KMS-11 (cell line): ENCODE results near the gene NLGN2.

Source experiments
- H2AFZ ChIP-seq: fragments of 200-600 bp; sonication (generic); 2 replicates; pipeline ENCODE4 v1.6.1; 2016; ENCODE audit warnings: antibody characterized with exemption, mixed run types, low read depth
- H3K27ac ChIP-seq: fragments of 200-600 bp; sonication (generic); 2 replicates; pipeline ENCODE4 v1.6.1; 2016; ENCODE audit warnings: mild to moderate bottlenecking, mixed run types
- H3K27me3 ChIP-seq: fragments of 200-600 bp; sonication (generic); 2 replicates; pipeline ENCODE4 v1.6.1; 2017; ENCODE audit warnings: mild to moderate bottlenecking, low read depth, mixed run types, moderate library complexity; ENCODE audit not compliant: insufficient read depth
- H3K36me3 ChIP-seq: fragments of 200-600 bp; sonication (generic); 2 replicates; pipeline ENCODE4 v1.6.1; 2017; ENCODE audit warnings: mild to moderate bottlenecking, mixed run types; ENCODE audit not compliant: insufficient read depth
- H3K4me1 ChIP-seq: fragments of 200-600 bp; sonication (generic); 2 replicates; pipeline ENCODE4 v1.6.1; 2016; ENCODE audit warnings: mild to moderate bottlenecking, low read depth, mixed run types; ENCODE audit not compliant: poor library complexity, severe bottlenecking
- H3K4me2 ChIP-seq: fragments of 200-600 bp; sonication (generic); 2 replicates; pipeline ENCODE4 v1.7.0; 2016; ENCODE audit warnings: mild to moderate bottlenecking, mixed run types
- H3K4me3 ChIP-seq: fragments of 200-600 bp; sonication (generic); IDR thresholded peaks from 2 replicates; pipeline ENCODE4 v1.6.1; 2017; ENCODE audit warnings: low read depth, low read length, mixed read lengths; ENCODE audit not compliant: insufficient read depth
- H3K79me2 ChIP-seq: fragments of 200-600 bp; sonication (generic); 2 replicates; pipeline ENCODE4 v1.6.1; 2016; ENCODE audit warnings: low read depth, mixed run types; ENCODE audit not compliant: insufficient read depth
- H3K9ac ChIP-seq: fragments of 200-600 bp; sonication (generic); 2 replicates; pipeline ENCODE4 v1.6.1; 2016; ENCODE audit warnings: mild to moderate bottlenecking, mixed run types
- H4K20me1 ChIP-seq: fragments of 200-600 bp; sonication (generic); 2 replicates; pipeline ENCODE4 v1.6.1; 2016; ENCODE audit warnings: mild to moderate bottlenecking, mixed run types; ENCODE audit not compliant: insufficient read depth
- CTCF ChIP-seq: fragments of 200-600 bp; sonication (generic); conservative IDR thresholded peaks from 2 replicates; pipeline ENCODE4 v1.6.1; 2017; ENCODE audit warnings: low read depth, mild to moderate bottlenecking, antibody characterized with exemption, low read length, moderate library complexity, mixed read lengths

NLGN2 gene

GRCh38 chr17:7418472-7419152 is 11.0 kb downstream of the NLGN2 start:
- Histone ChIP-seq H3K9ac (no peak overlapping the region), H3K79me2 (no peaks in the 10 kb centered on the region), H2AFZ (no peak overlapping the region), H3K4me1 (no peaks in the 10 kb centered on the region), H3K4me3 (no peak overlapping the region), H3K27ac (no peak overlapping the region), H3K4me2 (no peak overlapping the region), H3K36me3 (no peaks in the 10 kb centered on the region), H4K20me1 (no peaks in the 10 kb centered on the region), H3K27me3 (no peaks in the 10 kb centered on the region)
- TF ChIP-seq CTCF = no peak

DNA sequence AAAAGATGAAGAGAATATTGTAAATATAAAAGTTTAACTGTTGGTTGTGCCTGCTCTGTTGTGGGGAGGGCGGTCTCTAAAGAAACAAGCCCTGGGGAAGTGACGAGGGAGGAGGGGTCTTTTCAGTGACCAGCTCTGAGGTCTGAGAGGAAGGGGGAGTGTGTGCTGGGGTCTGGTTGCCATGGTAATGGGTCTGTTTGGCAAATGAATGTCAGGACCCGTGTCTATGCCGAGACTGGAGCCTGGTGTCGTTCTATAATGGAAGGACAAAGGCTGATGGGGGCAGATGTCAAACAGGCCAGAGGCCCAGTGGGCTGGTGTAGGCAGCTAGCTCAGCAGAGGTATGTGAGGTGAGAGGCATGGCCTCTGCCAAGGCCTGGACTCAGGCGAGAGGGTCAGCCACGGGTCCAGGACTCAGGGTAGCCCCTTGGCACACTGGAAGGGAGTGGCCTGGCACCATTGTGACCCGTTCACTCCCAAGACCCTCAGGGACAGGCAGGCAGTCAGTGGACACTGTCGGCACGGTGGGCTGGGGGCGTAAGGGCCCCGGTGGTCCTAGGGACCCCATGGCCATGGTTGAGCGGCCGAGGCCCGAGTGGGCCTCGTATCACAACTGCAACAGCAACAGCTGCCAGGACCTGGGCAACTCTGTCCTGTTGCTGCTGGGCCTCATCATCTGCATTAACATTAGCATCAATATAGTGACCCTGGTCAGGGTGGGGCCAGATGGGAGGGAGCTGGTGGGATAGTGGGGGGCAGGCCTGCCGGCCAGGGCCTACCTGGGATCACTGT is 12.4 kb downstream of the NLGN2 start, which contains the start of gene SPEM1:
Gene SPEM1, plus strand, starts transcription at position 506 of the 792 bp plus-strand sequence. Its CDS starts 61 bp downstream, at position 567.
- Histone ChIP-seq H3K36me3 (no peaks in the 10 kb centered on the region), H3K4me2 (no peak within 1 kb of the TSS), H3K27ac (no peak within 1 kb of the TSS), H3K4me3 (no peak within 1 kb of the TSS), H3K79me2 (no peaks in the 10 kb centered on the region), H3K9ac (no peak within 1 kb of the TSS), H4K20me1 (no peaks in the 10 kb centered on the region), H2AFZ (no peak within 1 kb of the TSS), H3K4me1 (no peaks in the 10 kb centered on the region), H3K27me3 (no peaks in the 10 kb centered on the region)
- TF ChIP-seq CTCF = no peak

DNA sequence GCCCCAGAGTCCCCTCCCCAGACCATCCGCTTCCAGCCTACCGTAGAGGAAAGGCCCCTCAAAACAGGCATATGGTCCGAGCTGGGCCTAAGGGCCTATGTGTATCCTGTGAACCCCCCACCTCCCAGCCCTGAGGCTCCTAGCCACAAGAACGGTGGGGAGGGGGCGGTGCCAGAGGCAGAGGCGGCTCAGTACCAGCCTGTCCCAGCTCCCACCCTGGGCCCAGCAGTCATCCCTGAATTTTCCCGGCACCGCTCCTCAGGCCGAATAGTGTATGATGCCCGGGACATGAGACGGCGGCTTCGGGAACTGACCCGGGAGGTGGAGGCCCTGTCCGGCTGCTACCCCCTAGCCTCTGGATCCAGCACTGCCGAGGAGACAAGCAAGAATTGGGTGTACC is 13.5 kb downstream of the NLGN2 start:
- Histone ChIP-seq H3K4me3 (no peak overlapping the region), H3K36me3 (no peaks in the 10 kb centered on the region), H2AFZ (no peak overlapping the region), H3K9ac (no peak overlapping the region), H3K79me2 (no peaks in the 10 kb centered on the region), H3K4me2 (no peak overlapping the region), H3K4me1 (no peaks in the 10 kb centered on the region), H4K20me1 (no peaks in the 10 kb centered on the region), H3K27me3 (no peaks in the 10 kb centered on the region), H3K27ac (no peak overlapping the region)
- TF ChIP-seq CTCF = no peak

DNA sequence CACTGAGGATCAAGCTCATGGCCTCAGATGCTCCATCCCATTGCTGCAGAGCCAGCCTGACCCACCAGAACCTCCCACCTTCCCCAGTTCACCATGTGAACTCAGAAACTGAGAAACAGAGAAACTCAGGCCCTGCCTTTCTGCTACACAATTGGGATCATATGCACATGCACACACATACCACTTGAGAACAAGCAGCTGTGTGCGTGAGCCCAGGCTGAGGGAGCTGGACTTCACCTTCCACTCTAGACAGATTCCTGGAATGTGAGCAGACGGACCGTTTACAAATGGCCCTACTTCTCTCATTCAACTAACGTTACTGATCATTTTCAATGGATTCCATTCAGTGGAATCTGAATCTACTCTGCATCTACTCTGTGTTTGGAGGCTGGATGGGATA is 16.0 kb downstream of the NLGN2 start:
- no peak overlapping the region for H3K9ac ChIP-seq
- no peak overlapping the region for H3K27ac ChIP-seq
- no peak overlapping the region for H3K4me2 ChIP-seq
- no peaks in the 10 kb centered on the region for H3K79me2 ChIP-seq
- no peaks in the 10 kb centered on the region for H4K20me1 ChIP-seq
- TF ChIP-seq CTCF = no peak
- no peak overlapping the region for H2AFZ ChIP-seq
- no peaks in the 10 kb centered on the region for H3K4me1 ChIP-seq
- no peaks in the 10 kb centered on the region for H3K36me3 ChIP-seq
- no peaks in the 10 kb centered on the region for H3K27me3 ChIP-seq
- H3K4me3 ChIP-seq = no peak overlapping the region
